DOHH2 (cell line): ENCODE measurements around the gene HTT-AS.

Experiments used
- H3F3A ChIP-seq: fragments of 200-600 bp; sonication (generic), shearing (Covaris generic); 2 replicates; pipeline ENCODE4 v1.6.0; 2016; ENCODE audit warnings: antibody characterized with exemption, mild to moderate bottlenecking; ENCODE audit not compliant: control insufficient read depth, insufficient read depth
- H3K27ac ChIP-seq: fragments of 200-600 bp; sonication (generic); 2 replicates; pipeline ENCODE4 v1.5.1; 2014; ENCODE audit warnings: low read depth, mild to moderate bottlenecking, low read length, moderate library complexity
- H3K27me3 ChIP-seq: fragments of 200-600 bp; sonication (generic); 2 replicates; pipeline ENCODE4 v1.6.1; 2014; ENCODE audit warnings: mild to moderate bottlenecking, low read length, mixed read lengths; ENCODE audit not compliant: control insufficient read depth
- H3K36me3 ChIP-seq: fragments of 200-600 bp; sonication (generic); 2 replicates; pipeline ENCODE4 v1.6.1; 2014; ENCODE audit warnings: mild to moderate bottlenecking, low read length, moderate library complexity, mixed read lengths; ENCODE audit not compliant: control insufficient read depth
- H3K4me1 ChIP-seq: fragments of 200-600 bp; sonication (generic); 2 replicates; pipeline ENCODE4 v1.6.1; 2014; ENCODE audit warnings: mild to moderate bottlenecking, low read length, mixed read lengths; ENCODE audit not compliant: control insufficient read depth
- H3K4me2 ChIP-seq: fragments of 200-600 bp; sonication (generic); 2 replicates; pipeline ENCODE4 v1.6.0; 2014; ENCODE audit warnings: mild to moderate bottlenecking, low read length, moderate library complexity
- H3K4me3 ChIP-seq: fragments of 200-600 bp; sonication (generic); 2 replicates; pipeline ENCODE4 v1.5.1; 2014; ENCODE audit warnings: mild to moderate bottlenecking, low read length, mixed read lengths
- H3K79me2 ChIP-seq: fragments of 200-600 bp; sonication (generic); 2 replicates; pipeline ENCODE4 v1.6.1; 2014; ENCODE audit warnings: mild to moderate bottlenecking, low read length, mixed read lengths; ENCODE audit not compliant: control insufficient read depth
- H3K9me2 ChIP-seq: fragments of 200-600 bp; sonication (generic); replicated peaks from 2 replicates; pipeline ENCODE4 v1.6.1; 2014; ENCODE audit warnings: mild to moderate bottlenecking, low read length, mixed read lengths; ENCODE audit not compliant: control insufficient read depth
- H3K9me3 ChIP-seq: fragments of 200-600 bp; sonication (generic); 2 replicates; pipeline ENCODE4 v1.6.1; 2014; ENCODE audit warnings: antibody characterized with exemption, low read length, mixed read lengths; ENCODE audit not compliant: control insufficient read depth, insufficient read depth
- H4K20me1 ChIP-seq: fragments of 200-600 bp; sonication (generic); 2 replicates; pipeline ENCODE4 v1.6.0; 2014; ENCODE audit warnings: low read depth, mild to moderate bottlenecking, antibody characterized with exemption, low read length, moderate library complexity; ENCODE audit not compliant: control insufficient read depth, insufficient read depth
- EZH2phosphoT487 ChIP-seq: fragments of 200-600 bp; sonication (generic); IDR thresholded peaks from 2 replicates; pipeline ENCODE4 v1.6.1; 2017; ENCODE audit warnings: borderline replicate concordance, mild to moderate bottlenecking, antibody characterized with exemption, low read length, moderate library complexity, mixed read lengths
- TF ChIP-seq, protein P1 (sequence below): fragments of 200-600 bp; sonication (generic); IDR thresholded peaks from one replicate; pipeline ENCODE4 v1.5.1; 2014; ENCODE audit warnings: antibody characterized with exemption, mild to moderate bottlenecking, low read depth, low read length; ENCODE audit not compliant: poor library complexity, severe bottlenecking

HTT-AS gene

DNA sequence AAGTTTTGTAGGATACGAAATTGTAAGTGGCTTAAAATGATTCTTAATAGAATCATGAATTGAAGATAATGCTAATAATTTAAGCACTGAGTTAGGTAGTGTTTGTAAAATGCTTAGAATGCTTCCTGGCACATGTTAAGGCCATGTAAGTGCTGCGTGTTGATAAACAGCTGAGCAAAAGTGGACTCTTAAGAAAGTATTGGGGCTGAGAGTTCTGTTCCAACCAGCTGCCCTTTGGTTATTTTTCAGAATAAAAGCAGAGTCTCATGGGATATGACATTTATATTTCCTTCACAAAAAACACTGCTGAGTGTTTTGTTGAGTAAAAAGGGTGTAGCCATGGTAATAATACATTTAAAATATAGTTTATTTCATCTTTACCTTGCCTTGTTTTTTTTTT, 42.6 kb upstream of the HTT-AS start:
- no peak overlapping the region for H3K27ac ChIP-seq
- H3K9me2 ChIP-seq = no peaks in the 10 kb centered on the region
- no peaks in the 10 kb centered on the region for H3K9me3 ChIP-seq
- H3K4me2 ChIP-seq = no peak overlapping the region
- H3K79me2 ChIP-seq = peaks cover 5% of the 10 kb centered on the region; the same call in 1 of the 2 replicates
- TF ChIP-seq, protein P1, sequence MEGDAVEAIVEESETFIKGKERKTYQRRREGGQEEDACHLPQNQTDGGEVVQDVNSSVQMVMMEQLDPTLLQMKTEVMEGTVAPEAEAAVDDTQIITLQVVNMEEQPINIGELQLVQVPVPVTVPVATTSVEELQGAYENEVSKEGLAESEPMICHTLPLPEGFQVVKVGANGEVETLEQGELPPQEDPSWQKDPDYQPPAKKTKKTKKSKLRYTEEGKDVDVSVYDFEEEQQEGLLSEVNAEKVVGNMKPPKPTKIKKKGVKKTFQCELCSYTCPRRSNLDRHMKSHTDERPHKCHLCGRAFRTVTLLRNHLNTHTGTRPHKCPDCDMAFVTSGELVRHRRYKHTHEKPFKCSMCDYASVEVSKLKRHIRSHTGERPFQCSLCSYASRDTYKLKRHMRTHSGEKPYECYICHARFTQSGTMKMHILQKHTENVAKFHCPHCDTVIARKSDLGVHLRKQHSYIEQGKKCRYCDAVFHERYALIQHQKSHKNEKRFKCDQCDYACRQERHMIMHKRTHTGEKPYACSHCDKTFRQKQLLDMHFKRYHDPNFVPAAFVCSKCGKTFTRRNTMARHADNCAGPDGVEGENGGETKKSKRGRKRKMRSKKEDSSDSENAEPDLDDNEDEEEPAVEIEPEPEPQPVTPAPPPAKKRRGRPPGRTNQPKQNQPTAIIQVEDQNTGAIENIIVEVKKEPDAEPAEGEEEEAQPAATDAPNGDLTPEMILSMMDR = no peak
- no peak for TF ChIP-seq EZH2phosphoT487
- no peaks in the 10 kb centered on the region; the same call in 1 of the 2 replicates for H3F3A ChIP-seq
- H3K4me3 ChIP-seq = no peak overlapping the region
- H3K27me3 ChIP-seq = no peaks in the 10 kb centered on the region
- H4K20me1 ChIP-seq = no peaks in the 10 kb centered on the region
- no peaks in the 10 kb centered on the region for H3K4me1 ChIP-seq
- peaks cover 95% of the 10 kb centered on the region for H3K36me3 ChIP-seq

DNA sequence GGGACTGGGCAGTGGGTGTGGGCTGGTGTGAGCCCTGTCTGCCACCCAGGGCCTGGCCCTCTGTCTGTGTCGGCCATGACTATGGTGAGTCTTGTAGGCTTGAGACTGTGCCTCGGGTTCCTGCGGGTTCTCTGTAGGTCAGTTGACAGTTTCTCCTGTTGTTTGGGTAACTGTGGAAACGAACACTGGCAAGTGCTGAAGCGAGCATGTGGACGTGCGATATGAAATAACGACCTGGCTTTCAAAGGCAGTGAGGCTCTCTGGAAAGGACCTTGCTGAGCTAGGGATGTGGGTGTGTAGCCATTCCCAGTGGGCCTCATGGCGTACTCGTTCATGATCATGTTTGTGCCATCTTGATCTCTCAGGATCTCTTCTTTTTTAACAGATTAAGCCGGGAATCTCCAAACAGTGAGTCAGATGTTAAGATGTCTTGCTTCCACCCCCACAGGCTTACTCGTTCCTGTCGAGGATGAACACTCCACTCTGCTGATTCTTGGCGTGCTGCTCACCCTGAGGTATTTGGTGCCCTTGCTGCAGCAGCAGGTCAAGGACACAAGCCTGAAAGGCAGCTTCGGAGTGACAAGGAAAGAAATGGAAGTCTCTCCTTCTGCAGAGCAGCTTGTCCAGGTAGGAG, 41.4 kb upstream of the HTT-AS start:
- no peaks in the 10 kb centered on the region for H3K9me2 ChIP-seq
- H3K36me3 ChIP-seq = peaks cover 93% of the 10 kb centered on the region
- H4K20me1 ChIP-seq = no peaks in the 10 kb centered on the region
- peaks cover 8% of the 10 kb centered on the region; the same call in 1 of the 2 replicates for H3K79me2 ChIP-seq
- H3F3A ChIP-seq = no peaks in the 10 kb centered on the region; the same call in 1 of the 2 replicates
- H3K4me1 ChIP-seq = no peaks in the 10 kb centered on the region
- no peak overlapping the region for H3K4me3 ChIP-seq
- H3K4me2 ChIP-seq = no peak overlapping the region
- H3K27ac ChIP-seq = no peak overlapping the region
- no peaks in the 10 kb centered on the region for H3K9me3 ChIP-seq
- no peak for TF ChIP-seq EZH2phosphoT487
- TF ChIP-seq, protein P1 = no peak
- H3K27me3 ChIP-seq = no peaks in the 10 kb centered on the region

DNA sequence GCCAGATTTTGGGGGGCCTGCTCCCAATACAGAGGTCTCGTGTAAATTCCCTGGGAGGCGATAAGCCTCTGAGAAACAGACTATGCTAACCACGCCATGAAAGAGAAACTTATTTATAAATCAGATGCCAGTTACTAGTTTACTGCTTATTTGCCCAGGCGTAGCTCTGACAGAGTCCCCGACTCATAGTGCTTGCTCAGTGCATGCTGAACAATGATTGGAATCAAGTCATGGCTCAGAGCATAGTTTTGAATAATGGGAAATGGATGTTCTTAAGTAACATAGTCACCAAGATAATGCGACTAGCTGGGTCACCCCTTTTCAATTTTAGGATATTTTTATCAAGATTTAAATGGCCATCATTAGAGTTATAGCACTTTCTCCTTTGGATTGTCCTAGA, 40.0 kb upstream of the HTT-AS start:
- Histone ChIP-seq H3K4me3 (no peak overlapping the region), H3K27me3 (no peaks in the 10 kb centered on the region), H3K4me1 (no peaks in the 10 kb centered on the region), H3K9me3 (no peaks in the 10 kb centered on the region), H3K27ac (no peak overlapping the region), H3F3A (no peaks in the 10 kb centered on the region; the same call in 1 of the 2 replicates), H4K20me1 (no peaks in the 10 kb centered on the region), H3K79me2 (peaks cover 15% of the 10 kb centered on the region), H3K36me3 (peaks cover 93% of the 10 kb centered on the region), H3K9me2 (no peaks in the 10 kb centered on the region), H3K4me2 (no peak overlapping the region)
- no peak for TF ChIP-seq EZH2phosphoT487
- TF ChIP-seq, protein P1 = no peak
